NB4 (cell line): Measurements from ENCODE around the gene GAL3ST2.

ENCODE experiments used
- POLR2A ChIP-seq: IDR thresholded peaks from 2 replicates; pipeline ENCODE4 v1.6.1; 2011; ENCODE audit warnings: mild to moderate bottlenecking; ENCODE audit not compliant: insufficient read length; ENCODE audit errors: extremely low read depth
- TF ChIP-seq, protein P1 (sequence below): IDR thresholded peaks from one replicate; pipeline ENCODE4 v1.5.1; 2012; ENCODE audit warnings: low read depth, low read length

GRCh38 chr2:241762933-241763369 lies 13.7 kb upstream of the GAL3ST2 start:
- TF ChIP-seq, protein P1, sequence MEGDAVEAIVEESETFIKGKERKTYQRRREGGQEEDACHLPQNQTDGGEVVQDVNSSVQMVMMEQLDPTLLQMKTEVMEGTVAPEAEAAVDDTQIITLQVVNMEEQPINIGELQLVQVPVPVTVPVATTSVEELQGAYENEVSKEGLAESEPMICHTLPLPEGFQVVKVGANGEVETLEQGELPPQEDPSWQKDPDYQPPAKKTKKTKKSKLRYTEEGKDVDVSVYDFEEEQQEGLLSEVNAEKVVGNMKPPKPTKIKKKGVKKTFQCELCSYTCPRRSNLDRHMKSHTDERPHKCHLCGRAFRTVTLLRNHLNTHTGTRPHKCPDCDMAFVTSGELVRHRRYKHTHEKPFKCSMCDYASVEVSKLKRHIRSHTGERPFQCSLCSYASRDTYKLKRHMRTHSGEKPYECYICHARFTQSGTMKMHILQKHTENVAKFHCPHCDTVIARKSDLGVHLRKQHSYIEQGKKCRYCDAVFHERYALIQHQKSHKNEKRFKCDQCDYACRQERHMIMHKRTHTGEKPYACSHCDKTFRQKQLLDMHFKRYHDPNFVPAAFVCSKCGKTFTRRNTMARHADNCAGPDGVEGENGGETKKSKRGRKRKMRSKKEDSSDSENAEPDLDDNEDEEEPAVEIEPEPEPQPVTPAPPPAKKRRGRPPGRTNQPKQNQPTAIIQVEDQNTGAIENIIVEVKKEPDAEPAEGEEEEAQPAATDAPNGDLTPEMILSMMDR = no peak
- TF ChIP-seq POLR2A = no peak
